Activated CD4-positive, alpha-beta T cell treated with anti-CD3 and anti-CD28 coated beads, Interleukin-2, Interleukin-4, amounts not matched to agents 100 ng/mL and 50 ng/mL, durations not matched to agents 16 hours and 8 hours (primary cell): ENCODE measurements around the gene TLK1.
A peak's percentile ranks its signal among the peaks of the same experiment; 100 is the strongest.
"Not testable (repeated sequence)": the region's sequence is repeated elsewhere in the genome, so short reads cannot be mapped to it uniquely, and the experiment has no call there.

Source experiments
- DNase-seq: peaks from one replicate; pipeline ENCODE4 v3.0.0-alpha.2; 2020; ENCODE audit warnings: low spot score

The TLK1 gene

GRCh38 chr2:171142398-171142797 lies 18.3 kb downstream of the TLK1 start:
- no peak for DNase-seq

GRCh38 chr2:171141320-171141719 lies 19.4 kb downstream of the TLK1 start:
- DNase-seq: no peak

- DNase-seq: no peak
Observed at GRCh38 chr2:171139860-171140259, 20.8 kb downstream of the TLK1 start.

- peak; percentile 41 for DNase-seq
Observed at GRCh38 chr2:171136024-171136423, 24.7 kb downstream of the TLK1 start.

GRCh38 chr2:171134624-171135230 lies 26.0 kb downstream of the TLK1 start:
- no peak for DNase-seq

- no peak for DNase-seq
Observed at GRCh38 chr2:171132086-171132485, 28.6 kb downstream of the TLK1 start.

- no peak for DNase-seq
Observed at GRCh38 chr2:171128461-171128860, 32.2 kb downstream of the TLK1 start.

GRCh38 chr2:171124541-171124940 lies 36.2 kb downstream of the TLK1 start:
- no peak for DNase-seq

- no peak for DNase-seq
Observed at GRCh38 chr2:171109571-171109970, 51.1 kb downstream of the TLK1 start.

GRCh38 chr2:171109020-171109419 lies 51.7 kb downstream of the TLK1 start:
- DNase-seq: no peak

- DNase-seq: no peak
Observed at GRCh38 chr2:171107803-171108202, 52.9 kb downstream of the TLK1 start.

GRCh38 chr2:171104379-171104778 lies 56.3 kb downstream of the TLK1 start:
- DNase-seq: no peak

GRCh38 chr2:171102802-171103201 lies 57.9 kb downstream of the TLK1 start:
- no peak for DNase-seq

GRCh38 chr2:171100370-171100769 lies 60.3 kb downstream of the TLK1 start:
- no peak for DNase-seq

- no peak for DNase-seq
Observed at GRCh38 chr2:171098607-171099006, 62.1 kb downstream of the TLK1 start.

GRCh38 chr2:171095014-171095582 lies 65.6 kb downstream of the TLK1 start:
- peak; percentile 12 for DNase-seq

GRCh38 chr2:171091517-171091916 lies 69.2 kb downstream of the TLK1 start:
- not testable (repeated sequence) for DNase-seq

GRCh38 chr2:171089489-171089888 lies 71.2 kb downstream of the TLK1 start:
- DNase-seq: no peak

- DNase-seq: no peak
Observed at GRCh38 chr2:171088057-171088834, 72.4 kb downstream of the TLK1 start.

GRCh38 chr2:171087547-171087946 lies 73.1 kb downstream of the TLK1 start:
- DNase-seq: no peak

- DNase-seq: peak; percentile 63
Observed at GRCh38 chr2:171086352-171087290, 74.1 kb downstream of the TLK1 start.

GRCh38 chr2:171084128-171084527 lies 76.6 kb downstream of the TLK1 start:
- no peak for DNase-seq
